ENCODE data around the gene ZMYND19.

DNA sequence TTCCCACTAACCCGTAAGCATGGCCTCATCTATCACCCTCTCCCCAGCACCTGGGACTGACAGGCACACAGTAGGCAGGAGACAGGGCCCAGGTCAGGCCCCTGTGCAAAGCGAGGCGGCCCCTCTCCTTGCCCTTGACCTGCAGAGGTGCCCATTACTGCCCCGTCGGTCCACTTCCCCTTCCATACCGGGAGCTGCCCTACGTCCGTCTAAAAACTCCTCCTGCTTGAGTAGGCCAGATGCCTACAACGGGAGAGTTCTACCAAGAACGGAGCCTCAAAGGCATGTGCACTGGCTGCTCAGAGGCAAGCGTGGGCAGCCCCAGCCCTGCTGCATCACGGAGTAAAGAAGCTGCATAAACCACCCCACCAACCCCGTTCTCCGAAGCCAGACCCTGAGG, 7.0 kb downstream of the ZMYND19 start:
- TF ChIP-seq CTCF (IDR thresholded peaks at IDR 0.05) (no peak), IRF2 (CRISPR knock-in tag; IDR thresholded peaks at IDR 0.05; ENCODE audit: borderline replicate concordance, low read depth) (no peak), JUN (CRISPR knock-in tag; IDR thresholded peaks at IDR 0.05) (no peak), OVOL2 (CRISPR knock-in tag; IDR thresholded peaks at IDR 0.05; ENCODE audit: borderline replicate concordance) (no peak), MLX (CRISPR knock-in tag; IDR thresholded peaks at IDR 0.05) (no peak), USF2 (CRISPR knock-in tag; IDR thresholded peaks at IDR 0.05) (no peak), FOXJ3 (CRISPR knock-in tag; IDR thresholded peaks at IDR 0.05; ENCODE audit: borderline replicate concordance) (no peak)
- TF ChIP-seq, protein P1, sequence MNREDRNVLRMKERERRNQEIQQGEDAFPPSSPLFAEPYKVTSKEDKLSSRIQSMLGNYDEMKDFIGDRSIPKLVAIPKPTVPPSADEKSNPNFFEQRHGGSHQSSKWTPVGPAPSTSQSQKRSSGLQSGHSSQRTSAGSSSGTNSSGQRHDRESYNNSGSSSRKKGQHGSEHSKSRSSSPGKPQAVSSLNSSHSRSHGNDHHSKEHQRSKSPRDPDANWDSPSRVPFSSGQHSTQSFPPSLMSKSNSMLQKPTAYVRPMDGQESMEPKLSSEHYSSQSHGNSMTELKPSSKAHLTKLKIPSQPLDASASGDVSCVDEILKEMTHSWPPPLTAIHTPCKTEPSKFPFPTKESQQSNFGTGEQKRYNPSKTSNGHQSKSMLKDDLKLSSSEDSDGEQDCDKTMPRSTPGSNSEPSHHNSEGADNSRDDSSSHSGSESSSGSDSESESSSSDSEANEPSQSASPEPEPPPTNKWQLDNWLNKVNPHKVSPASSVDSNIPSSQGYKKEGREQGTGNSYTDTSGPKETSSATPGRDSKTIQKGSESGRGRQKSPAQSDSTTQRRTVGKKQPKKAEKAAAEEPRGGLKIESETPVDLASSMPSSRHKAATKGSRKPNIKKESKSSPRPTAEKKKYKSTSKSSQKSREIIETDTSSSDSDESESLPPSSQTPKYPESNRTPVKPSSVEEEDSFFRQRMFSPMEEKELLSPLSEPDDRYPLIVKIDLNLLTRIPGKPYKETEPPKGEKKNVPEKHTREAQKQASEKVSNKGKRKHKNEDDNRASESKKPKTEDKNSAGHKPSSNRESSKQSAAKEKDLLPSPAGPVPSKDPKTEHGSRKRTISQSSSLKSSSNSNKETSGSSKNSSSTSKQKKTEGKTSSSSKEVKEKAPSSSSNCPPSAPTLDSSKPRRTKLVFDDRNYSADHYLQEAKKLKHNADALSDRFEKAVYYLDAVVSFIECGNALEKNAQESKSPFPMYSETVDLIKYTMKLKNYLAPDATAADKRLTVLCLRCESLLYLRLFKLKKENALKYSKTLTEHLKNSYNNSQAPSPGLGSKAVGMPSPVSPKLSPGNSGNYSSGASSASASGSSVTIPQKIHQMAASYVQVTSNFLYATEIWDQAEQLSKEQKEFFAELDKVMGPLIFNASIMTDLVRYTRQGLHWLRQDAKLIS (CRISPR knock-in tag; IDR thresholded peaks at IDR 0.05; ENCODE audit: borderline replicate concordance), result no peak
- TF ChIP-seq, protein P2, sequence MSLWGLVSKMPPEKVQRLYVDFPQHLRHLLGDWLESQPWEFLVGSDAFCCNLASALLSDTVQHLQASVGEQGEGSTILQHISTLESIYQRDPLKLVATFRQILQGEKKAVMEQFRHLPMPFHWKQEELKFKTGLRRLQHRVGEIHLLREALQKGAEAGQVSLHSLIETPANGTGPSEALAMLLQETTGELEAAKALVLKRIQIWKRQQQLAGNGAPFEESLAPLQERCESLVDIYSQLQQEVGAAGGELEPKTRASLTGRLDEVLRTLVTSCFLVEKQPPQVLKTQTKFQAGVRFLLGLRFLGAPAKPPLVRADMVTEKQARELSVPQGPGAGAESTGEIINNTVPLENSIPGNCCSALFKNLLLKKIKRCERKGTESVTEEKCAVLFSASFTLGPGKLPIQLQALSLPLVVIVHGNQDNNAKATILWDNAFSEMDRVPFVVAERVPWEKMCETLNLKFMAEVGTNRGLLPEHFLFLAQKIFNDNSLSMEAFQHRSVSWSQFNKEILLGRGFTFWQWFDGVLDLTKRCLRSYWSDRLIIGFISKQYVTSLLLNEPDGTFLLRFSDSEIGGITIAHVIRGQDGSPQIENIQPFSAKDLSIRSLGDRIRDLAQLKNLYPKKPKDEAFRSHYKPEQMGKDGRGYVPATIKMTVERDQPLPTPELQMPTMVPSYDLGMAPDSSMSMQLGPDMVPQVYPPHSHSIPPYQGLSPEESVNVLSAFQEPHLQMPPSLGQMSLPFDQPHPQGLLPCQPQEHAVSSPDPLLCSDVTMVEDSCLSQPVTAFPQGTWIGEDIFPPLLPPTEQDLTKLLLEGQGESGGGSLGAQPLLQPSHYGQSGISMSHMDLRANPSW (CRISPR knock-in tag; conservative IDR thresholded peaks at IDR 0.05; ENCODE audit: low read depth), result no peak
- TF ChIP-seq, protein P3, sequence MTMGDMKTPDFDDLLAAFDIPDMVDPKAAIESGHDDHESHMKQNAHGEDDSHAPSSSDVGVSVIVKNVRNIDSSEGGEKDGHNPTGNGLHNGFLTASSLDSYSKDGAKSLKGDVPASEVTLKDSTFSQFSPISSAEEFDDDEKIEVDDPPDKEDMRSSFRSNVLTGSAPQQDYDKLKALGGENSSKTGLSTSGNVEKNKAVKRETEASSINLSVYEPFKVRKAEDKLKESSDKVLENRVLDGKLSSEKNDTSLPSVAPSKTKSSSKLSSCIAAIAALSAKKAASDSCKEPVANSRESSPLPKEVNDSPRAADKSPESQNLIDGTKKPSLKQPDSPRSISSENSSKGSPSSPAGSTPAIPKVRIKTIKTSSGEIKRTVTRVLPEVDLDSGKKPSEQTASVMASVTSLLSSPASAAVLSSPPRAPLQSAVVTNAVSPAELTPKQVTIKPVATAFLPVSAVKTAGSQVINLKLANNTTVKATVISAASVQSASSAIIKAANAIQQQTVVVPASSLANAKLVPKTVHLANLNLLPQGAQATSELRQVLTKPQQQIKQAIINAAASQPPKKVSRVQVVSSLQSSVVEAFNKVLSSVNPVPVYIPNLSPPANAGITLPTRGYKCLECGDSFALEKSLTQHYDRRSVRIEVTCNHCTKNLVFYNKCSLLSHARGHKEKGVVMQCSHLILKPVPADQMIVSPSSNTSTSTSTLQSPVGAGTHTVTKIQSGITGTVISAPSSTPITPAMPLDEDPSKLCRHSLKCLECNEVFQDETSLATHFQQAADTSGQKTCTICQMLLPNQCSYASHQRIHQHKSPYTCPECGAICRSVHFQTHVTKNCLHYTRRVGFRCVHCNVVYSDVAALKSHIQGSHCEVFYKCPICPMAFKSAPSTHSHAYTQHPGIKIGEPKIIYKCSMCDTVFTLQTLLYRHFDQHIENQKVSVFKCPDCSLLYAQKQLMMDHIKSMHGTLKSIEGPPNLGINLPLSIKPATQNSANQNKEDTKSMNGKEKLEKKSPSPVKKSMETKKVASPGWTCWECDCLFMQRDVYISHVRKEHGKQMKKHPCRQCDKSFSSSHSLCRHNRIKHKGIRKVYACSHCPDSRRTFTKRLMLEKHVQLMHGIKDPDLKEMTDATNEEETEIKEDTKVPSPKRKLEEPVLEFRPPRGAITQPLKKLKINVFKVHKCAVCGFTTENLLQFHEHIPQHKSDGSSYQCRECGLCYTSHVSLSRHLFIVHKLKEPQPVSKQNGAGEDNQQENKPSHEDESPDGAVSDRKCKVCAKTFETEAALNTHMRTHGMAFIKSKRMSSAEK (CRISPR knock-in tag; IDR thresholded peaks at IDR 0.05; ENCODE audit: borderline replicate concordance), result no peak
- TF ChIP-seq, protein P4, sequence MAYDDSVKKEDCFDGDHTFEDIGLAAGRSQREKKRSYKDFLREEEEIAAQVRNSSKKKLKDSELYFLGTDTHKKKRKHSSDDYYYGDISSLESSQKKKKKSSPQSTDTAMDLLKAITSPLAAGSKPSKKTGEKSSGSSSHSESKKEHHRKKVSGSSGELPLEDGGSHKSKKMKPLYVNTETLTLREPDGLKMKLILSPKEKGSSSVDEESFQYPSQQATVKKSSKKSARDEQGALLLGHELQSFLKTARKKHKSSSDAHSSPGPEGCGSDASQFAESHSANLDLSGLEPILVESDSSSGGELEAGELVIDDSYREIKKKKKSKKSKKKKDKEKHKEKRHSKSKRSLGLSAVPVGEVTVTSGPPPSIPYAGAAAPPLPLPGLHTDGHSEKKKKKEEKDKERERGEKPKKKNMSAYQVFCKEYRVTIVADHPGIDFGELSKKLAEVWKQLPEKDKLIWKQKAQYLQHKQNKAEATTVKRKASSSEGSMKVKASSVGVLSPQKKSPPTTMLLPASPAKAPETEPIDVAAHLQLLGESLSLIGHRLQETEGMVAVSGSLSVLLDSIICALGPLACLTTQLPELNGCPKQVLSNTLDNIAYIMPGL (CRISPR knock-in tag; IDR thresholded peaks at IDR 0.05), result no peak
- TF ChIP-seq, protein P5, sequence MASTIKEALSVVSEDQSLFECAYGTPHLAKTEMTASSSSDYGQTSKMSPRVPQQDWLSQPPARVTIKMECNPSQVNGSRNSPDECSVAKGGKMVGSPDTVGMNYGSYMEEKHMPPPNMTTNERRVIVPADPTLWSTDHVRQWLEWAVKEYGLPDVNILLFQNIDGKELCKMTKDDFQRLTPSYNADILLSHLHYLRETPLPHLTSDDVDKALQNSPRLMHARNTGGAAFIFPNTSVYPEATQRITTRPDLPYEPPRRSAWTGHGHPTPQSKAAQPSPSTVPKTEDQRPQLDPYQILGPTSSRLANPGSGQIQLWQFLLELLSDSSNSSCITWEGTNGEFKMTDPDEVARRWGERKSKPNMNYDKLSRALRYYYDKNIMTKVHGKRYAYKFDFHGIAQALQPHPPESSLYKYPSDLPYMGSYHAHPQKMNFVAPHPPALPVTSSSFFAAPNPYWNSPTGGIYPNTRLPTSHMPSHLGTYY (CRISPR knock-in tag; IDR thresholded peaks at IDR 0.05), result no peak
